ENCODE data around the gene MORC2.

MORC2 gene

GRCh38 chr22:30982512-30982911 is 13.9 kb upstream of the MORC2 start:
- H3K4me3 ChIP-seq (ENCODE audit: low read depth, low read length): no peak overlapping the region
- no peaks in the 10 kb centered on the region for H3K4me1 ChIP-seq (ENCODE audit: control insufficient read depth, insufficient read depth, low read length)
- no peak overlapping the region for H3K27ac ChIP-seq (ENCODE audit: low read depth, low read length)
- H3K36me3 ChIP-seq (ENCODE audit: control insufficient read depth, insufficient read depth, low read length): peaks cover 13% of the 10 kb centered on the region; the same call in 1 of the 2 replicates
- H3K9ac ChIP-seq (ENCODE audit: low read length): no peak overlapping the region
- peaks cover 47% of the 10 kb centered on the region for H3K9me3 ChIP-seq (ENCODE audit: control insufficient read depth, insufficient read depth, low read depth, low read length)
- H3K27me3 ChIP-seq (ENCODE audit: control insufficient read depth, insufficient read depth, low read length): no peaks in the 10 kb centered on the region

GRCh38 chr22:30979932-30980331 is 11.4 kb upstream of the MORC2 start:
- Histone ChIP-seq H3K36me3 (ENCODE audit: control insufficient read depth, insufficient read depth, low read length) (peaks cover 38% of the 10 kb centered on the region), H3K9ac (ENCODE audit: low read length) (no peak overlapping the region), H3K27ac (ENCODE audit: low read depth, low read length) (no peak overlapping the region), H3K4me3 (ENCODE audit: low read depth, low read length) (no peak overlapping the region), H3K27me3 (ENCODE audit: control insufficient read depth, insufficient read depth, low read length) (no peaks in the 10 kb centered on the region), H3K9me3 (ENCODE audit: control insufficient read depth, insufficient read depth, low read depth, low read length) (peaks cover 69% of the 10 kb centered on the region), H3K4me1 (ENCODE audit: control insufficient read depth, insufficient read depth, low read length) (no peaks in the 10 kb centered on the region)

DNA sequence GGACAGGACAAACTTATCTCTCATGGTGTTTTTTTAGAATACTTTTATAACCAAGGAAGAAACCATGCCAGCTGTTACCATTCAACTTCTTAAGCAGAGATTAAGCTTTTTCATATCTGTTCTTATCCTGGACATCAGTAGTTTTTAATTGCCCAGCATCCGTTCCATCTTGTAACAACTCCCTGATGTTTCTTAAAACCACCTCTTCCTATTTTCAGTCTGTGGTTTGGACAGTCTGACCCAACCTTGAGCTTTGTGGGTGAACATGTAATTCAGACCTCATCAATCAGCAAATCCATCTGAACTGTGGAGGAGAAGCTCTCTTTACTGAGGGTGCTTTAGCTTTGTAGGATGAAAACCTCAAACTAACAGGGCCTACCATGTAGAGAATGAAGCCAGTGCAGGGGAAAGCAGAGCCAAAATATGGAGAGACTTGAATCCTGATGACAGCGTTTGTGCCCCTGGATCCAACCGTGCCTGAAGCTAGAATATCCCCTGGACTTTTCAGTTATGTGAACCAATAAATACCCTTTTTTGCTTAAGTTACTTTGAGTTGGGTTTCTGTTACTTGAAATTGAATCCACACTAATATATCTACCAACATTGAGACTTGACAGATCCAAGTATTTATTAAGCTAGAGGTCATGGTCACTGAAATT is 9.9 kb upstream of the MORC2 start:
- peaks cover 71% of the 10 kb centered on the region for H3K9me3 ChIP-seq (ENCODE audit: control insufficient read depth, insufficient read depth, low read depth, low read length)
- no peak overlapping the region for H3K9ac ChIP-seq (ENCODE audit: low read length)
- H3K36me3 ChIP-seq (ENCODE audit: control insufficient read depth, insufficient read depth, low read length): peaks cover 53% of the 10 kb centered on the region

DNA sequence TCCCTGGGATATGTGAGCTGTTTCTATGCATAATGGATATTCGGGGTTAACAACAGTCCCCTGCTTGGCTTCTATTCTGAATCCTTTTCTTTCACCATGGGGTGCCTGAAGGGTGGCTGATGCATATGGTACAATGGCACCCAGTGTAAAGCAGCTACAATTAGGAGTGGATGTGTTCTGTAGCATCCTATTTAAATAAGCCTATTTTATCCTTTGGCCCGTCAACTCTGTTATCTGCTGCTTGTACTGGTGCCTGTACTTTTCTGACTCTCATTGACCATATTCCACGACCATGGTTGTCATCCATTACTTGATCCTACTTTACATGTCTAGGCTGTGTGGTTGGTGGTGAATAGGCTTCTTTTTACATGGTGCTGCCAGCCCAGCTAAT is 1.8 kb upstream of the MORC2 start:
- Histone ChIP-seq H3K9me3 (ENCODE audit: control insufficient read depth, insufficient read depth, low read depth, low read length) (peaks cover 50% of the 10 kb centered on the region), H3K9ac (ENCODE audit: low read length) (peak overlapping the region; percentile 94), H3K4me3 (ENCODE audit: low read depth, low read length) (peak overlapping the region; percentile 86), H3K27me3 (ENCODE audit: control insufficient read depth, insufficient read depth, low read length) (no peaks in the 10 kb centered on the region), H3K36me3 (ENCODE audit: control insufficient read depth, insufficient read depth, low read length) (peaks cover 59% of the 10 kb centered on the region), H3K27ac (ENCODE audit: low read depth, low read length) (no peak overlapping the region), H3K4me1 (ENCODE audit: control insufficient read depth, insufficient read depth, low read length) (peaks cover 14% of the 10 kb centered on the region)

More for the DNA sequence above, 9.9 kb upstream of the MORC2 start:
- no peaks in the 10 kb centered on the region for H3K27me3 ChIP-seq (ENCODE audit: control insufficient read depth, insufficient read depth, low read length)
- H3K4me1 ChIP-seq (ENCODE audit: control insufficient read depth, insufficient read depth, low read length): no peaks in the 10 kb centered on the region
- H3K4me3 ChIP-seq (ENCODE audit: low read depth, low read length): no peak overlapping the region
- H3K27ac ChIP-seq (ENCODE audit: low read depth, low read length): no peak overlapping the region

- Histone ChIP-seq H3K4me1 (ENCODE audit: control insufficient read depth, insufficient read depth, low read length) (peaks cover 18% of the 10 kb centered on the region), H3K9ac (ENCODE audit: low read length) (peak overlapping the region; percentile 94)
These were observed 1.2 kb upstream of the MORC2 start for GRCh38 chr22:30969532-30970355.

GRCh38 chr22:30968924-30969531 is 454 bp upstream of the MORC2 start, which contains the start of gene TUG1:
TUG1 (plus strand) TSS chr22:30969265.
- H3K9ac ChIP-seq (ENCODE audit: low read length): peak within 1 kb of the TSS; percentile 94
- peaks cover 45% of the 10 kb centered on the region for H3K36me3 ChIP-seq (ENCODE audit: control insufficient read depth, insufficient read depth, low read length)
- H3K27me3 ChIP-seq (ENCODE audit: control insufficient read depth, insufficient read depth, low read length): no peaks in the 10 kb centered on the region
- H3K4me3 ChIP-seq (ENCODE audit: low read depth, low read length): peak within 1 kb of the TSS; percentile 86
- peak within 1 kb of the TSS; percentile 99 for H3K27ac ChIP-seq (ENCODE audit: low read depth, low read length)
- peaks cover 19% of the 10 kb centered on the region for H3K4me1 ChIP-seq (ENCODE audit: control insufficient read depth, insufficient read depth, low read length)
- H3K9me3 ChIP-seq (ENCODE audit: control insufficient read depth, insufficient read depth, low read depth, low read length): peaks cover 37% of the 10 kb centered on the region

More at GRCh38 chr22:30969532-30970355, 1.2 kb upstream of the MORC2 start:
- Histone ChIP-seq H3K27me3 (ENCODE audit: control insufficient read depth, insufficient read depth, low read length) (no peaks in the 10 kb centered on the region), H3K9me3 (ENCODE audit: control insufficient read depth, insufficient read depth, low read depth, low read length) (peaks cover 44% of the 10 kb centered on the region), H3K36me3 (ENCODE audit: control insufficient read depth, insufficient read depth, low read length) (peaks cover 53% of the 10 kb centered on the region), H3K27ac (ENCODE audit: low read depth, low read length) (peak overlapping the region; percentile 99), H3K4me3 (ENCODE audit: low read depth, low read length) (peak overlapping the region; percentile 86)

DNA sequence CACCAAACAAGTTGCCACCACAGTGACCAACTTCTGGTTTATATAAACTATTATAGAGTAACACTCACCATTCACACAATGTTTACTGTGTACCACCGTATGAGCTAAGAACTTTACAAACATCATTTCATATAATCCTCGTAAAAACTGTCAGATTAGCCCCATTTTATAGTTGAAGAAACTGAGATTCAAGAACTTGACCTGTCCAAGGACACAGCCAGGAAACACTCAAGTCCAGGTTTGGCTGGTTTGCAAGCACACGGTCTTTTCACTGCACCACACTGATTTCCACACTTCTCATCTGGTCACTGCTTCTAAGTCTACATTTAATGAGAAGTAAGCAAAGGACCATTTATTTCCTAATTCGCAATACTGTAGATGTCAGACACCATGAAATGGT is 3.7 kb downstream of the MORC2 start:
- H3K9ac ChIP-seq (ENCODE audit: low read length): no peak overlapping the region
- no peak overlapping the region; the same call in 1 of the 2 replicates for H3K4me3 ChIP-seq (ENCODE audit: low read depth, low read length)
- H3K9me3 ChIP-seq (ENCODE audit: control insufficient read depth, insufficient read depth, low read depth, low read length): peaks cover 7% of the 10 kb centered on the region; the same call in 1 of the 2 replicates
- H3K36me3 ChIP-seq (ENCODE audit: control insufficient read depth, insufficient read depth, low read length): peaks cover 12% of the 10 kb centered on the region
- H3K27me3 ChIP-seq (ENCODE audit: control insufficient read depth, insufficient read depth, low read length): no peaks in the 10 kb centered on the region
- 0 out of 2 replicates have a peak, but pooled peaks cover 10% of the 10 kb centered on the region for H3K4me1 ChIP-seq (ENCODE audit: control insufficient read depth, insufficient read depth, low read length)
- no peak overlapping the region for H3K27ac ChIP-seq (ENCODE audit: low read depth, low read length)

- Histone ChIP-seq H3K4me1 (ENCODE audit: control insufficient read depth, insufficient read depth, low read length) (no peaks in the 10 kb centered on the region), H3K27ac (ENCODE audit: low read depth, low read length) (no peak overlapping the region), H3K9ac (ENCODE audit: low read length) (no peak overlapping the region), H3K9me3 (ENCODE audit: control insufficient read depth, insufficient read depth, low read depth, low read length) (no peaks in the 10 kb centered on the region), H3K4me3 (ENCODE audit: low read depth, low read length) (no peak overlapping the region), H3K27me3 (ENCODE audit: control insufficient read depth, insufficient read depth, low read length) (no peaks in the 10 kb centered on the region), H3K36me3 (ENCODE audit: control insufficient read depth, insufficient read depth, low read length) (peaks cover 77% of the 10 kb centered on the region)
These were observed 13.4 kb downstream of the MORC2 start for GRCh38 chr22:30955153-30955552.

DNA sequence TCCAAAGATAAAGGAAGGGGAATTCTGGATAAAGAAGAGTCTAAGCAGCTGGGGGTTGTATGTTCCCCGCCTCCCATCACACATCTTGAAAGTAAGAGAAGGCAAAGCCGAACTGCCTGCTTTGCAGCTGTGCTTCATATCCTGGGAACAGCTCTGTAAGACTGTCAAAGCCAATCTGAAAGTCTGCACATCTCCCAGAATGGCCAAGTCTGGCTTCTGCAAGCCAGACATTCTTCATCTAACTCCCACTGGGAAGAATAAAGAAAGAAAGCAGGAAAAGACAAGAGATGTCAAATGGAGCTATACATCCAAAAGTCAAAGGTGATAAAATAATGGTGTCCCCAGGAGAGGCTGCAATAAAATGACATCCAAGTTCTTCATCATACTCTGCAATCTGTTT is 15.4 kb downstream of the MORC2 start:
- Histone ChIP-seq H3K27ac (ENCODE audit: low read depth, low read length) (no peak overlapping the region), H3K27me3 (ENCODE audit: control insufficient read depth, insufficient read depth, low read length) (no peaks in the 10 kb centered on the region), H3K4me3 (ENCODE audit: low read depth, low read length) (no peak overlapping the region), H3K4me1 (ENCODE audit: control insufficient read depth, insufficient read depth, low read length) (no peaks in the 10 kb centered on the region; the same call in 1 of the 2 replicates), H3K36me3 (ENCODE audit: control insufficient read depth, insufficient read depth, low read length) (peaks cover 93% of the 10 kb centered on the region), H3K9ac (ENCODE audit: low read length) (no peak overlapping the region), H3K9me3 (ENCODE audit: control insufficient read depth, insufficient read depth, low read depth, low read length) (no peaks in the 10 kb centered on the region)

GRCh38 chr22:30949934-30950660 is 18.5 kb downstream of the MORC2 start:
- peaks cover 97% of the 10 kb centered on the region for H3K36me3 ChIP-seq (ENCODE audit: control insufficient read depth, insufficient read depth, low read length)
- H3K27ac ChIP-seq (ENCODE audit: low read depth, low read length): no peak overlapping the region
- no peaks in the 10 kb centered on the region for H3K9me3 ChIP-seq (ENCODE audit: control insufficient read depth, insufficient read depth, low read depth, low read length)
- no peaks in the 10 kb centered on the region; the same call in 1 of the 2 replicates for H3K4me1 ChIP-seq (ENCODE audit: control insufficient read depth, insufficient read depth, low read length)
- H3K27me3 ChIP-seq (ENCODE audit: control insufficient read depth, insufficient read depth, low read length): no peaks in the 10 kb centered on the region
- H3K4me3 ChIP-seq (ENCODE audit: low read depth, low read length): no peak overlapping the region
- H3K9ac ChIP-seq (ENCODE audit: low read length): no peak overlapping the region
